ENCODE results near the gene GPC5. TPM values are rescaled to one million over a fixed set of nuclear protein-coding genes. Genes with fewer than 3 reads are reported as not detected.

The GPC5 gene
- total and polyA plus RNA-seq, 2 of the 13 experiments (the other 11 are each of a cell fraction or from before 2014, with no cell fraction given), result 0.02 to 0.07 TPM

- TF ChIP-seq MAX (IDR thresholded peaks at IDR 0.05), result no peak
- TF ChIP-seq RARG (CRISPR knock-in tag; IDR thresholded peaks at IDR 0.05; ENCODE audit: low read depth), result no peak
Measured at GRCh38 chr13:91493442-91493841, 95.0 kb downstream of the GPC5 start (continued).

GRCh38 chr13:91498298-91498697, 99.9 kb downstream of the GPC5 start:
- TF ChIP-seq LBX2 (CRISPR knock-in tag; IDR thresholded peaks at IDR 0.05; ENCODE audit: borderline replicate concordance) (no peak), MAF1 (CRISPR knock-in tag; IDR thresholded peaks at IDR 0.05; ENCODE audit: borderline replicate concordance) (no peak), ETV5 (CRISPR knock-in tag; IDR thresholded peaks at IDR 0.05; ENCODE audit: borderline replicate concordance) (no peak)
- no peak overlapping the region for H3K4me2 ChIP-seq (ENCODE audit: low read depth, low read length)
- no peak for ATAC-seq
- H3K4me1 ChIP-seq (ENCODE audit: insufficient read depth, low read length), result no peaks in the 10 kb centered on the region
- no peaks in the 10 kb centered on the region for H3K9me3 ChIP-seq (ENCODE audit: low read length)
- CTCF ChIA-PET (ENCODE audit: low intra/inter-chr PET ratio, low total read pairs), result no interaction called here
- no peaks in the 10 kb centered on the region for H4K20me1 ChIP-seq (ENCODE audit: insufficient read depth, low read length)
- no peak overlapping the region for H3K9ac ChIP-seq (ENCODE audit: insufficient read depth, low read depth, low read length)
- FAIRE-seq, result no peak
- no peaks in the 10 kb centered on the region for H3K79me2 ChIP-seq (ENCODE audit: insufficient read depth, low read length)
- DNase-seq (ENCODE audit: low spot score), result no peak
- WGBS (ENCODE audit: low lambda C conversion rate), result 34% methylated on average over 5 of the region's 5 CpGs
- BruUV-seq (replicated peaks), result no TSS peak
- no peak overlapping the region for H3K4me3 ChIP-seq (replicated peaks in 1 of 3; ENCODE audit: insufficient read depth in 1 of 3, low read depth in 2 of 3, low read length in 3 of 3)
- POLR2A ChIA-PET, result no interaction called here
- no peak overlapping the region for H3K27ac ChIP-seq (ENCODE audit: extremely low read length, insufficient read depth, low read length)
- no peaks in the 10 kb centered on the region for H3K36me3 ChIP-seq (replicated peaks in 1 of 2; ENCODE audit: control insufficient read depth in 1 of 2, insufficient read depth in 2 of 2, low read length in 2 of 2)
- intact Hi-C loops (cut with micrococcal nuclease; ENCODE audit: unreplicated experiment), result no loop called here
- H3K27me3 ChIP-seq (ENCODE audit: control insufficient read depth in 1 of 2, insufficient read depth in 2 of 2, low read length in 2 of 2), result no peaks in the 10 kb centered on the region
- no peak overlapping the region for H2AFZ ChIP-seq (ENCODE audit: low read length)
- in situ Hi-C loops (cut with HindIII; ENCODE audit: extremely low pct_ligation_motif_present, low pct_unique_long_range_greater_than_20kb), result no loop called here

- ChIA-PET POLR2A (no interaction called here), CTCF (ENCODE audit: low intra/inter-chr PET ratio, low total read pairs) (no interaction called here)
- ATAC-seq (no peak), FAIRE-seq (no peak), DNase-seq (ENCODE audit: low spot score) (no peak)
- 24% methylated on average over 2 of the region's 2 CpGs for WGBS (ENCODE audit: low lambda C conversion rate)
- H3K36me3 ChIP-seq (replicated peaks in 1 of 2; ENCODE audit: control insufficient read depth in 1 of 2, insufficient read depth in 2 of 2, low read length in 2 of 2), result no peaks in the 10 kb centered on the region
- no peak overlapping the region for H3K27ac ChIP-seq (ENCODE audit: extremely low read length, insufficient read depth, low read length)
- intact Hi-C loops (cut with micrococcal nuclease; ENCODE audit: unreplicated experiment) (no loop called here), in situ Hi-C loops (cut with HindIII; ENCODE audit: extremely low pct_ligation_motif_present, low pct_unique_long_range_greater_than_20kb) (no loop called here)
- no peaks in the 10 kb centered on the region for H3K9me3 ChIP-seq (ENCODE audit: low read length)
- H3K4me1 ChIP-seq (ENCODE audit: insufficient read depth, low read length), result no peaks in the 10 kb centered on the region
- H4K20me1 ChIP-seq (ENCODE audit: insufficient read depth, low read length), result no peaks in the 10 kb centered on the region
- no TSS peak for BruUV-seq (replicated peaks)
- no peak overlapping the region for H2AFZ ChIP-seq (ENCODE audit: low read length)
- H3K27me3 ChIP-seq (ENCODE audit: control insufficient read depth in 1 of 2, insufficient read depth in 2 of 2, low read length in 2 of 2), result no peaks in the 10 kb centered on the region
- no peak overlapping the region for H3K4me2 ChIP-seq (ENCODE audit: low read depth, low read length)
- no peak overlapping the region for H3K4me3 ChIP-seq (replicated peaks in 1 of 3; ENCODE audit: insufficient read depth in 1 of 3, low read depth in 2 of 3, low read length in 3 of 3)
- H3K9ac ChIP-seq (ENCODE audit: insufficient read depth, low read depth, low read length), result no peak overlapping the region
- TF ChIP-seq SALL2 (CRISPR knock-in tag; IDR thresholded peaks at IDR 0.05), result no peak
- no peak for TF ChIP-seq DBP (CRISPR knock-in tag; IDR thresholded peaks at IDR 0.05; ENCODE audit: not compliant biosample characterization)
- no peak for TF ChIP-seq ZNF296 (CRISPR knock-in tag; conservative IDR thresholded peaks at IDR 0.05)
- TF ChIP-seq THRA (CRISPR knock-in tag; IDR thresholded peaks at IDR 0.05; ENCODE audit: borderline replicate concordance), result no peak
- TF ChIP-seq ZNF232 (CRISPR knock-in tag; IDR thresholded peaks at IDR 0.05; ENCODE audit: borderline replicate concordance), result no peak
- no peak for TF ChIP-seq NFE2L2 (IDR thresholded peaks at IDR 0.05; ENCODE audit: low read length)
- no peak for TF ChIP-seq ZNF550 (CRISPR knock-in tag; IDR thresholded peaks at IDR 0.05; ENCODE audit: borderline replicate concordance)
- TF ChIP-seq RBM39 (IDR thresholded peaks at IDR 0.05; ENCODE audit: low read depth, low read length, poor library complexity, severe bottlenecking), result no peak
- no peak for TF ChIP-seq CBX5 (CRISPR knock-in tag; IDR thresholded peaks at IDR 0.05; ENCODE audit: borderline replicate concordance)
- no peaks in the 10 kb centered on the region for H3K79me2 ChIP-seq (ENCODE audit: insufficient read depth, low read length)
Measured at GRCh38 chr13:91504216-91504615, 105.8 kb downstream of the GPC5 start.

All from HepG2 (cell line).